Left renal pelvis (tissue), 4 donors: ENCODE results near the gene CCND1. TPM values are rescaled to one million over a fixed set of nuclear protein-coding genes. Genes with fewer than 3 reads are reported as not detected.

Source experiments
- DNase-seq, 4 donors: peaks; one replicate each; pipeline ENCODE4 v3.0.0-alpha.2; 2013; ENCODE audit warnings: low read depth in 4 of 4, low spot score in 3 of 4
- polyA plus RNA-seq, 4 donors: library from polyadenylated mRNA; unstranded; fragments of 120-200 nt; gene quantifications; one replicate each; pipeline ENCODE4 v1.2.1, GENCODE V29; 2013; ENCODE audit not compliant: insufficient read length in 4 of 4

The CCND1 gene
- polyA plus RNA-seq, 4 donors, result 67.7 to 161 (median 146) TPM

DNA sequence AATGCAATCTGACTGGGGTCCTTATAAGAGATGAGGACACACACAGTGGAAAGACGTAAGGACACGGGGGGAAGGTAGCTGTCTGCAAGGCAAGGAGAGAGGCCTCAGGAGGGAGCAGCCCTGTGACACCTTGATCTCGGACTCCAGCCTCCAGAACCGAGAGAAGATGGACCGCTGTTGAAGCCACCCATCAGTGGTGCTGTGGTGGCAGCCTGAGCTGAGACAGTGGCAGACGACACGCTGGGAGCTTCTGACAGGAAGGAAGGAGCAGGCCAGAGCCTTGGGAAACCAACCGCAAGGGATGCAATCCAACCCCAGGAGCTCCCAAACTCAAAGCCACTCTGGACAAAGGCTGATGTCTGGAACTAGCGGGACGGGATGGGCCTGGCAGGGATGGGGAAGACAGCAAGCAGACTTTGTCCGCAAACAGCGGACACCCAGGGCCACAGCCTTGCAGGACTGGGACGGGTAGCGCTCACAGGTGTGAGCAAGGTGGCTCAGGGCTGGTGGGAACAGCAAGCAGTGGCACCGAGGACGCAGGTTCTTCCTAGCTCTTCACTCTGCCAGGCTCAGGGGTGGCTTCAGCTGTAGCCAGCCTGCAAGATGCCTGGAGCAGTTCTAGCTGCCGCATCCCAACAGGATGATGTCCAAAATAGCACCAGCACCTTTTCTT is 23.3 kb downstream of the CCND1 start:
- no peak for DNase-seq

DNA sequence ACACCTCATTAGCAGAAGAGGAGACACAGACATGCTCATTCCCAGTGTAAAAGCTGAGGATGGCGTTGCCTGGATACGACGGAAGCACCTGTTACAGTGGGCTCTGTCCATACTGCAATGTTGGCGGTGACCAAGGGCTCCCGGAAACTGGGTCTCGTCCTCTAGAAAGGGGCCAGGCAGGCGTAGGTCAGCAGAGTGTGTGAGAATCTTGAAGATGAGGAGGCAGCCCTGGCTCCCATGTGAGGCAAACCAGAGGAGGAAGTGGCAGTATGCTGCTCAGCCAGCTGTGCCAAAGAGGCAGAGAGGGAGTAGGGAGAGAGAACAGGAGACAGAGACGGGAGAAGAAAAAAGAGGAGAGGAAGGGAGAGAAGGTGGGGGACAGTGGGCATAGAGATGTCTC is 23.9 kb downstream of the CCND1 start:
- DNase-seq, result no peak

DNA sequence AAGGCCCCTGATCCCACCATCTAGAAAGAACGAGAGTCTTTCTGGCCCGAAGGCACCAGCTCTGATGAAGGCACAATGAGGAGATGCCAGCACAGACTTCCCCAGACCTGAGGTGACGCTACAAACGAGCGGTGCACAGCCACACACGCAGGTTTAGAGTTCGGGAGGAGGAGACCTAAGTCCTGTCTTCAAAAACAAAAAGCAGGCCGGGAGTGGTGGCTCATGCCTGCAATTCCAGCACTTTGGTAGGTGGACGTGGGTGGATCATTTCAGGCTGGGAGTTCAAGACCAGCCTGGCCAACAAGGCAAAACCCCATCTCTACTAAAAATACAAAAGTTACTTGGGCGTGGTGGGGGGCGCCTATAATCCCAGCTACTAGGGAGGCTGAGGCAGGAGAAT is 24.7 kb downstream of the CCND1 start:
- no peak for DNase-seq

DNA sequence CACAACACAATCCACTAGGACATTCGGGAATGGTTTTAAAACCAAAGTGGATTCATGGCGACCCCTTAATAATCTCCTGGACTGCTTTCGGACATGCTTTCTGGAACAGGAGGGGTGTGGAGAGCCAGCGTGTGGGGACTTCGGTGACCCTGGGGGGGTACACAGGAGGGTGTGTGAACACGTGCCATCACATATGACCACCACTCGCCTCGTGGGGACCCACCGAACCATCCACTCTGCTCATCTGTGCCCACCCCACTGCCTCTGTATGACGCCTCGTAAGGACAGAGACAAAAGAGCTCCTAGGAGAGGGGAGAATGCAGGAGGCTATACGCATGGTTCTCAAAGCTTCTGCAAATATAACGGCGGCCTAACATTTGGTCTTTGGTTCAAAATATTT is 25.3 kb downstream of the CCND1 start:
- DNase-seq, result no peak

GRCh38 chr11:69666752-69667536 is 26.0 kb downstream of the CCND1 start:
- no peak for DNase-seq

- DNase-seq, result no peak
These were observed 27.0 kb downstream of the CCND1 start for GRCh38 chr11:69667619-69668604.

- DNase-seq, result no peak
These were observed 28.5 kb downstream of the CCND1 start for GRCh38 chr11:69669486-69669885.

DNA sequence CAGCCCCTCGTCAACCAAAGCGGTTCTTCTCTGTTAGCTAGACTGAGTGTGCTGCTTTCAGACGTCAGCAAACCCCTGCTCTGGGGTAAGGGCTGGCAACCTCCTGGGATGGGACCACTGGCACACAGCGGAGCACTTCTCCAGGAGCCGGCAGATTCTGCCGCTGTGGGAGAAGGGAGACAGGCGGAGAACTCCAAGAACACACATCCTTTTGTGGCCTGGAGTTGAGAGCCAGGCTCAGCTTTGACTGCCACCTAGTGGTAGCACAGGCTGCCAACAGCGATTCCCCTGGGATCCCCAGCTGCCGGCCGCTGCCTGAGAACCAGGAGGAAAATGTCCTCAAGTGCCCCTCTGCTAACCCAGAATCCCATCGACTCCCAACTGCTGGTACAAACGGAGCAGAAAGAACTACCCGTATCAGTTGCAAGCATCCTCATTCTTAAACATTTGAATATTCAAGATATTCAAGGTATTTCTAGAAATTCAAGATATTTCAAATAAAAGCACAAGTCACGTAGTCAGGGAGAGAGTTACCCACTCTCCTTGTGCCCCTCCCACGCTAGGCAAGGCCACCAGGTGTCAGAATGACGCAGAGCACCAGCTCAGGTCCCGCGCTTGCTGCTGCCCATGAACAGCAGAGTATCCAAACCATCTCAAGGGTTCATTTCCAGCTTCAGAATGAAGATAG is 29.3 kb downstream of the CCND1 start:
- peak; percentile 66 to 72 (median 68) for DNase-seq

- DNase-seq, result no peak
These were observed 30.9 kb downstream of the CCND1 start for GRCh38 chr11:69671734-69672465.

DNA sequence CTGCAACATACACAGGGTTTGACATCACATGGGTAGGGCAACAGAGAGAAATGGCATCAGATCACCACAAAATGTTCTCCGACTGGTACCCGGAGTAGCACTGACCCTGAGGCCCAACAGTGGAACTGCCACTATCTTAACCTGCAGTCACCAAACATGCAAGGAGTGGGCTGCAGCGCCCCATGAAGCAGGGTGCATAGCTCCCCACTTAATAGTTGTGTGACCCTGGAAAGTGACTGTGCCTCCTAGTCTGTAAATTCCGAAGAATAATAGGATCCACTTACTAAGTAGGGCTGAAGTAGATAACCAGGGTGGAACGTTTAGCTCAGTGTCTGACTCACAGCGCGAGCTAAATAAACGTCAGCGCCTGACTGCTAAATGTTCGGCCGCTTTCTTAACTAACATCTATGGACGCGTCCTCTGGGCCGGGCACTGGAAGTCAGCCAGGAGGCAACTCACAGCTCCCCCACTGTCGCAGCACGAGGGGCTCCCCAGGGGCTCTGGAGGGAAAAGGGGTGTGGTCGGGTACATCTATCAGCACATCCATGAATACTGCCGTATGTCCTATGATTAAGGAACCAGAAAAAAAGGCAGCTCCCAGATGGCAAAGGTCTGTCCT is 33.4 kb downstream of the CCND1 start:
- no peak for DNase-seq

GRCh38 chr11:69674886-69675714 is 34.1 kb downstream of the CCND1 start, which contains the start of gene LTO1:
LTO1 (minus strand) TSS chr11:69675353; CDS start chr11:69675239, 114 bp downstream.
- DNase-seq, result peak; percentile 82 to 92 (median 91)

DNA sequence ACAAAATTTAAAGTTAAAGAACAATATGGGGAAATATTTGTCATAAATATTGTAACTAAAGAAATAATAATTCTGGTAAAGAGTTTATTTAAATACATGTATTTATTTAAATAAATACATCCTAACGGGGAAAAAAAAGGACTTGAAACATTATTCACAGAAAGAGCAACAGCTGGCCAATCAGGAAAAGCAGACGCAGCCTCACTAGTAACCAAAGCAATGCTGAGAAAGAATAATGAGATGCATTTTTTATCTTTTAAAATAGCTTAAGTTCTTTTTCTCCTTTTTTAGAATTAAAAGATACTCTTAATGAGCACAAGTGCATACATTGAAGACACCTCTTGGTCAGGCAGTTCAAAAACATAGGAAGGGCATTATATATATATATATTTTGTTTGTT is 36.8 kb downstream of the CCND1 start:
- DNase-seq, result no peak

- DNase-seq, result no peak
These were observed 39.7 kb downstream of the CCND1 start for GRCh38 chr11:69680688-69681087.

GRCh38 chr11:69682221-69682620 is 41.3 kb downstream of the CCND1 start:
- DNase-seq, result no peak

GRCh38 chr11:69682681-69683326 is 41.8 kb downstream of the CCND1 start:
- DNase-seq, result no peak

DNA sequence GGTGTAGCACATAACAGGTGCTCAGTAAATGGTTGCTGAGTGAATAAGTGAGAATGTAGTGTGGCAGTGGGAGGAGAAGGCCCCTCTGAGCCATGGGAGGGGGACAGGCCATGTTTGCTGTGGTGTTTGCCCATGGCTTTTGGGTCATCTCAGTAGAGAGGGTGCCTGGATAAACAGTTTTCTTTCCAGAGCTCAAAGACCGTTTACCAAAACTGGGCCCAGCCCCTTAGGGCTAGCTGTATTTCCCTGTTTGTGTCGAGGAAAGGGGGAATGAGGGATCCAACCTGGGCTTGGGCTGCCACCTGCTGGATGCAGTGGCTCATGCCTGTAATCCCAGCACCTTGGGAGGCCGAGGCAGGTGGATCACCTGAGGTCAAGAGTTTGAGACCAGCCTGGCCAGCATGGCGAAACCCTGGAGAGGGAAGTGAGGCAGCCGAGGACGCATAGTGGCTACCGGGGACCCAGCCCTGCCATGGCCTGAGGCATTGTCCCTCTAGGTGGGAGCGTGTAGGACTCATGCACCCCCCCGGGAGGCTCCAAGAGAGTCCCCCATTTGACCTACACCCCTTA is 42.9 kb downstream of the CCND1 start:
- DNase-seq, result no peak

GRCh38 chr11:69684651-69685050 is 43.7 kb downstream of the CCND1 start:
- no peak for DNase-seq
